Measurements from ENCODE around the gene C17orf67. TPM values are rescaled to one million over a fixed set of nuclear protein-coding genes. Genes with fewer than 3 reads are reported as not detected.

C17orf67 gene
- total and polyA plus RNA-seq, 4 donors, result 0.19 to 1.4 (median 0.78) TPM

GRCh38 chr17:56876766-56877179, 43.1 kb upstream of the C17orf67 start:
- Histone ChIP-seq H3K27ac (ENCODE audit: low read depth in 1 of 2, low read length in 2 of 2) (no peak overlapping the region), H3K36me3 (ENCODE audit: control insufficient read depth in 4 of 4, insufficient read depth in 3 of 4, low read depth in 1 of 4, low read length in 3 of 4) (peaks cover 0 to 1% (median 0%) of the 10 kb centered on the region in 4 donors), H3K27me3 (ENCODE audit: control insufficient read depth in 4 of 4, insufficient read depth in 4 of 4, low read length in 3 of 4) (no peaks in the 10 kb centered on the region), H3K9ac (ENCODE audit: low read depth in 1 of 2, low read length in 2 of 2) (no peak overlapping the region), H3K4me3 (ENCODE audit: low read depth in 1 of 3, low read length in 3 of 3) (no peak overlapping the region), H3K4me1 (ENCODE audit: control insufficient read depth in 4 of 4, insufficient read depth in 4 of 4, low read length in 3 of 4) (peaks cover 0 to 3% (median 3%) of the 10 kb centered on the region in 4 donors), H3K9me3 (ENCODE audit: control insufficient read depth in 4 of 4, low read length in 3 of 4) (no peaks in the 10 kb centered on the region)
- TF ChIP-seq YY1 (IDR thresholded peaks at IDR 0.05) (no peak), NR2F2 (IDR thresholded peaks at IDR 0.05) (peak; percentile 8)
- DNase-seq (ENCODE audit: low spot score), result no peak
- 74% methylated on average over 7 of the region's 7 CpGs for WGBS

GRCh38 chr17:56870081-56870651, 36.4 kb upstream of the C17orf67 start:
- TF ChIP-seq FOXA1 (IDR thresholded peaks at IDR 0.05) (no peak), SP1 (IDR thresholded peaks at IDR 0.05) (no peak), NR2F2 (IDR thresholded peaks at IDR 0.05) (no peak), GABPA (IDR thresholded peaks at IDR 0.05 in 1 of 2, conservative IDR thresholded peaks at IDR 0.05 in 1 of 2) (no peak), FOXA2 (IDR thresholded peaks at IDR 0.05) (no peak), ZBTB33 (IDR thresholded peaks at IDR 0.05) (no peak), RXRA (IDR thresholded peaks at IDR 0.05) (no peak), CTCF (IDR thresholded peaks at IDR 0.05; ENCODE audit: low read depth, low read length, missing input control) (no peak), HNF4G (IDR thresholded peaks at IDR 0.05) (no peak), EGR1 (IDR thresholded peaks at IDR 0.05; ENCODE audit: low read depth in 2 of 2) (no peak), JUND (IDR thresholded peaks at IDR 0.05) (no peak), TAF1 (conservative IDR thresholded peaks at IDR 0.05) (no peak)

GRCh38 chr17:56868716-56869115, 35.0 kb upstream of the C17orf67 start:
- no peak overlapping the region for H3K27ac ChIP-seq (ENCODE audit: low read depth in 1 of 2, low read length in 2 of 2)
- DNase-seq (ENCODE audit: low spot score), result no peak
- H3K27me3 ChIP-seq (ENCODE audit: control insufficient read depth in 4 of 4, insufficient read depth in 4 of 4, low read length in 3 of 4), result no peaks in the 10 kb centered on the region
- H3K4me3 ChIP-seq (ENCODE audit: low read depth in 1 of 3, low read length in 3 of 3), result no peak overlapping the region
- H3K9ac ChIP-seq (ENCODE audit: low read depth in 1 of 2, low read length in 2 of 2), result no peak overlapping the region
- no peaks in the 10 kb centered on the region for H3K36me3 ChIP-seq (ENCODE audit: control insufficient read depth in 4 of 4, insufficient read depth in 3 of 4, low read depth in 1 of 4, low read length in 3 of 4)
- H3K9me3 ChIP-seq (ENCODE audit: control insufficient read depth in 4 of 4, low read length in 3 of 4), result no peaks in the 10 kb centered on the region
- 79% methylated on average over 3 of the region's 3 CpGs for WGBS
- no peak for TF ChIP-seq HNF4G (IDR thresholded peaks at IDR 0.05)
- no peak for TF ChIP-seq SP1 (IDR thresholded peaks at IDR 0.05)
- no peak for TF ChIP-seq RAD21 (IDR thresholded peaks at IDR 0.05)
- TF ChIP-seq JUND (IDR thresholded peaks at IDR 0.05), result no peak
- TF ChIP-seq RXRA (IDR thresholded peaks at IDR 0.05), result no peak
- no peak for TF ChIP-seq HNF4A (conservative IDR thresholded peaks at IDR 0.05)
- TF ChIP-seq FOXA1 (IDR thresholded peaks at IDR 0.05), result no peak
- no peak for TF ChIP-seq GABPA (IDR thresholded peaks at IDR 0.05 in 1 of 2, conservative IDR thresholded peaks at IDR 0.05 in 1 of 2)
- no peak for TF ChIP-seq ATF3 (IDR thresholded peaks at IDR 0.05)
- no peak for TF ChIP-seq EGR1 (IDR thresholded peaks at IDR 0.05; ENCODE audit: low read depth in 2 of 2)
- no peak for TF ChIP-seq ZBTB33 (IDR thresholded peaks at IDR 0.05)
- H3K4me1 ChIP-seq (ENCODE audit: control insufficient read depth in 4 of 4, insufficient read depth in 4 of 4, low read length in 3 of 4), result peaks cover 1 to 14% (median 12%) of the 10 kb centered on the region in 4 donors

More at GRCh38 chr17:56870081-56870651, 36.4 kb upstream of the C17orf67 start:
- H3K27me3 ChIP-seq (ENCODE audit: control insufficient read depth in 4 of 4, insufficient read depth in 4 of 4, low read length in 3 of 4), result no peaks in the 10 kb centered on the region
- DNase-seq (ENCODE audit: low spot score), result no peak
- no peaks in the 10 kb centered on the region for H3K9me3 ChIP-seq (ENCODE audit: control insufficient read depth in 4 of 4, low read length in 3 of 4)
- no peak overlapping the region for H3K9ac ChIP-seq (ENCODE audit: low read depth in 1 of 2, low read length in 2 of 2)
- H3K27ac ChIP-seq (ENCODE audit: low read depth in 1 of 2, low read length in 2 of 2), result no peak overlapping the region
- H3K4me3 ChIP-seq (ENCODE audit: low read depth in 1 of 3, low read length in 3 of 3), result no peak overlapping the region
- H3K36me3 ChIP-seq (ENCODE audit: control insufficient read depth in 4 of 4, insufficient read depth in 3 of 4, low read depth in 1 of 4, low read length in 3 of 4), result no peaks in the 10 kb centered on the region
- WGBS, result 89% methylated on average over 4 of the region's 4 CpGs
- peaks cover 1 to 13% (median 9%) of the 10 kb centered on the region in 4 donors for H3K4me1 ChIP-seq (ENCODE audit: control insufficient read depth in 4 of 4, insufficient read depth in 4 of 4, low read length in 3 of 4)
